ENCODE results near the gene LRIG1.

The LRIG1 gene

GRCh38 chr3:66406831-66407610, 93.8 kb downstream of the LRIG1 start:
- in situ Hi-C loops (cut with MboI; ENCODE audit: low sequenced_read_pairs) = no loop called here

DNA sequence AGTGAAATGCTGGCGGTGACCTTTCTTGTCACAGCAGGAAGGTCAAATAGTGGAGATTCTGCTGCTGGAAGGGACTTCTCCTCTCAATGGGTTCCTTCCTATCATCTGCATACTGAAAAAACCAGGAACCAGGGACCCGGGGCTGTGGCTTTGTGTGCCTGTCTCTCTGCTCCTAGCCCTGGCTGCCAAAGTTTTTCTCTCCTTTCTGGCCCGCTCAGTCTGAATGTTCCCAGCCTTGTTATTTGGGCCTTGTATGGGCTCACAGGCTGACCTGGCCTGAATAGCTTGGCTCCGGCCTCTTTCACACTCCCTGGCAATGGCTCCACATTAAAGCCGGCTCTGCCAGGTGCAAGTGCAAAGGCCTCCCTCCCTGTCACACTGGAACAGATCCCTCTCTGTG, 94.7 kb downstream of the LRIG1 start:
- in situ Hi-C loops (cut with MboI; ENCODE audit: low sequenced_read_pairs) = no loop called here

GRCh38 chr3:66405701-66406091, 95.1 kb downstream of the LRIG1 start:
- in situ Hi-C loops (cut with MboI; ENCODE audit: low sequenced_read_pairs) = no loop called here

DNA sequence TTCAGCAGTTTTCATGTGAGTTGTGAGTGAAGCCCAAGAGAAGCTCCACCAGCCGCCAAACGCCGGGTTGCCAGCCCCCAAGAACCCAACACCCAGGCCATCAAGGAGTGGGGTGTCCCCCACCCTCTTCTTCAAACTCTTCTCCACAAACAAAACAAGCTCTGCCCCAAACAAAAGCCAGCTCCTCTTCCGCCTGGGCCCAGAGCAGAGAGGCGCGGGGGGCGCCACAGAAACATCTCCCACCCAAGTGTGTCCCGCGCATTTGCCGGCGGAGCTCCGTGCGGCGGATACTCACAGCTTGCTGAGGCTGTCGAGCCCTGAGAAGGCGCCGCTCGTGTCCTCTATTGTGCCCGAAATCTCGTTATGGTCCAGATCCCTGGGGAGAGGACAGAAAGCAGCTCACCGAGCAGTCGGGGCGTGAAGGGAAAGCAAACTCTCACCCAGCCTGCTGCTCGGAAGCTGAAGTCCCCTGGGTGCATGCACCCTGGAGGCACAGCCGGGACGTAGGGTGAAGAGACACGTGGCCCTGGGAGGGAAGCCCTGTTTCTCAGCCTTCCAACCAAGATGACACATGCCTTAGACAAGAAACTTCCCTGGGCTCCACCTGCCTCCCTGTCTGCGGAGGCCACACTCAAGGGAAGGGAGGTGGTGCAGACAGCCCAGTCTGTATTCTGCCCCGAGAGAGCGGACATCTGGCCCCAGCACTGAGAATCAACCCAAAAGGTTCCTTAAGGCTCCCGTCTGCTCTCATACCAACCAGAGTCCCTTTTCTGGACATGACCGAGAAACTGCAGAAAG, 95.7 kb downstream of the LRIG1 start:
- in situ Hi-C loops (cut with MboI; ENCODE audit: low sequenced_read_pairs) = no loop called here

- in situ Hi-C loops (cut with MboI; ENCODE audit: low sequenced_read_pairs) = no loop called here
These were observed 96.6 kb downstream of the LRIG1 start for GRCh38 chr3:66404197-66404596.

GRCh38 chr3:66403323-66403990, 97.4 kb downstream of the LRIG1 start:
- in situ Hi-C loops (cut with MboI; ENCODE audit: low sequenced_read_pairs) = no loop called here

GRCh38 chr3:66402596-66403290, 98.1 kb downstream of the LRIG1 start:
- in situ Hi-C loops (cut with MboI; ENCODE audit: low sequenced_read_pairs) = no loop called here

DNA sequence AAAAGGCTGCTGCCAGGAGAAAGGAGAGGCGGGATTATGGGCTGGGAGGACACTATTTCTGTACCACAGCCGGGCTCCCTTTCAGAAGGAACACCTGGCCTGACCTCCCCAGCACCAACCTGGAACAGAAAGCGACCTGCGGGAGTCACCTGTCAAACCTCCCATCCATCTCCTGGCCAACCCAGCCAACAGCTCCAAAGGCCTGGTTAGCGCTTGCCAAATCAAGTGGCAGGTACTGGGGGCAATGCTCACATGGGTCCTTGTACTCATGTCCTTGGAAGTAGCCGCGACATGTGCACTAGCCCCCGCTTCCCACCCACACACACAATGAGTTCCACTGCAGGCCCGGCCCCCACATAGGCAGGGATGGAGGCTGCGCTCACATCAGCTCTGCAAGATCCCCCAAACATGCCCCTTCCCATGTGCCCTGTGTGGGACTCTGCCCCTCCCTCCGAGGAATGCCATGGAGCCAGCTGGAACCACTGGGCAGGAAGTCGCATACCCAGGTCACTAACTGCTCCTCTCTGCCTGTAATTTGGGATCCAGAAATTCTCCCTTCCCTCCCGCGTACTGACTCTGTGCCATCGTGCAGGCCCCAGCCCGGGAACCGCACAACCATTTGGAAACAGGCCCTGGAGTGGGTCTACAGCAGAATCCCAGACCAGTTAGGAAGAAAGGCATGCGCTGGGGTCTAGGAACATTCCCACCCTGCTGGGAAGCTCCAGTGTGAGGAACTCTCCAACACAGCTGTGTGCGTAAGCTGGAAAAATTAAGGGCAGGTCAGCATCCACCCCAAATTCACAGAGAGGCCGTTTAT, 98.9 kb downstream of the LRIG1 start:
- in situ Hi-C loops (cut with MboI; ENCODE audit: low sequenced_read_pairs) = no loop called here

DNA sequence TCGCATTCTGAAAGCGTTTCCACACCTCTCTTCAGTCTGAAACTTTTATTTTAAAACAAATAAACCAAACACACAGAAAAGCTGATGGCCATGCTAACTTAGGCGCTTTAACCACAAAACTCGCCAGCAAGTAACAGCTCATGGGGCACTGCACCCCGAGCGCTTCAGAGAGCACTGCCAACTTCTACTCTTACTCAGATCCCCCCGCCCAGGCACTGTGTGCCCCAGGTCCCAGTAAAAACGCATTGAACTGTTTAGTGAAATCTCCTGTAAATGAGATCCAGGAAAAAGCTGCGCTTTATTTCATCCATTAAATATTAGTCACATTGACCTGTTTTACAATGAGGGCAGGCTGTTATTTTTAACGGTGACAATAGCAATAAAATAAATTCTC, 99.7 kb downstream of the LRIG1 start:
- in situ Hi-C loops (cut with MboI; ENCODE audit: low sequenced_read_pairs) = no loop called here

DNA sequence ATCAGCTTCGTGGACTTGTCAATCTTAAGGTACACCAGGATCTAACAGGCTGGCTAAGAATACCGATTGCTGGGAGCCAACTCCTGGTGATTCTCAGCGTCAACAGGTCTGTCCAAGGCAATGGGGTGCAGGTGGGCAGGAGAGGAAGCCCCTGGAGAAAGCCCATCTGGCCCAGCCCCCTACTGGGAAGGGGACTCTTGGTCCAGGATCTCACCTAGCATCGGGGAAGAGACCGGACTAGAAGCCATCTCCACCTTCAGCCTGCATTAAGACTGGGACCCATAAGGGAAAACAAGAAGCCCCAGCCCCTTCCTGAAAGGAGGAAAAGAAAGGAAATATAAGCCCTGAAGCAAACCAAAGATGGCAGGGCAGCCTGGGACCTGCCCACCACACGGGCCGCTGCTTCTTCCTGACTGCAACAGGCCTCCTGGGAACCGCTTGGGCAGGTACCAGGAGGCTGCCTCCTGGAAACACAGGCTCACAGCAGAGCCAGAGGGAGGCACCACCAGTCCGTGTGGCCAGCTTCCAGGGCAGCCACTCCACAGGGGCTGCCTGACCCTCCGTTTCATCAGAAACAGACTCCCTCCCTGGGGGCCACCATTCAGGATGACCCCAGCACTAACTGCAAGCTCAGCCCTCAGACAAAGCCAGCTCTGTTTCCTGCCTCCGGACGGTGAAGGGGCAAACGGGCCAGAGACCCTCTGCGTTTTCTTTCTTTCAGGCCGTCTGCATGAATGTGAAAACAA, 100.2 kb downstream of the LRIG1 start:
- in situ Hi-C loops (cut with MboI; ENCODE audit: low sequenced_read_pairs) = no loop called here

DNA sequence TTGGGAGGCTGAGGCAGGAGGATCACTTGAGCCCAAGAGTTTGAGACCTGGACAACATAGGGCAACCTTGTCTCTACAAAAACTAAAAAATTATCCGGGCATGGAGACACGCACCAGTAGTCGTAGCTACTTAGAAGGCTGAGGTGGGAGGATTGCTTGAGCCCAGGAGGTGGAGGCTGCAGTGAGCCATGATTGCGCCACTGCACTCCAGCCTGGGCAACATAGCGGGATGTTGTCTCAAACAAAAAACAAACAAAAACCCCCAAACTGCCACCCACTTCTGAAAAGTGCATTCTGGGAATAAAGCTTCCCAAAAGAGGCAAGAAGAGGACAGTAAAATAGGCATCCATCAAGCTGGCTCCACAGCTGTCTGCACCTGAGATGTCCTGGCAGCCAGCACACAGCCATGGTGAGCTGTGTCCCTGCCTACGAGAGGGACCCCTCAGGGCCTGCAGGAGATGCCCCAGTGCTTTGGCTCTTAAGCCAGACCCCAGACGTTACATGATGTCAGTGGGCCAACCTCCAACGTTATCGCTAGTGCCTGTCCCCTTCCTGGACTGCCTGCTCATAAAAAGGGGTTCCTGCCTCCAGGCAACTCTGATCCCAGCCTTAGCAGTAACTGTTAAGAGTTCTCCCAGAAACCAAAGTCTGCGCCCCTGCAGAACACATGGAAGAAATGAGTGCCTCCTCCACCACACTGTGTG, 101.1 kb downstream of the LRIG1 start:
- in situ Hi-C loops (cut with MboI; ENCODE audit: low sequenced_read_pairs) = no loop called here

GRCh38 chr3:66398228-66399025, 102.4 kb downstream of the LRIG1 start:
- in situ Hi-C loops (cut with MboI; ENCODE audit: low sequenced_read_pairs) = no loop called here

DNA sequence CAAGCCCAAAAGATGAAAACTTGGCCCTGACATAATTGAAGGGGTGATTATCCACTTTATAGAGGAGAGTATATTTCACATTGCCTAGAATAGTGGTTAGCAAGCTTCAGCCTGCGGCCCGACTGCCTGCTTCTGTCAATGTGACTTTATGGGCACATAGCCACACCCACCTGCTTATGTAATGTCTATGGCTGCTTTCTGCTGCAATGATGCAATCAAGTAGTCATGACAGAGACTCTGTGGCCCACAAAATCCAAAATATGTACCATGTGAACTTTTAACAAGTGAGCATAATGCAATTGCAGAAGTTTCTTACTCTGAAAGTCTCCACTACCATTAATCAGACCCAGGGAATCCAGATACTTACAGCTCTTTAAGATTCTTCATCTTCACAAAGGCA, 103.1 kb downstream of the LRIG1 start:
- in situ Hi-C loops (cut with MboI; ENCODE audit: low sequenced_read_pairs) = no loop called here

DNA sequence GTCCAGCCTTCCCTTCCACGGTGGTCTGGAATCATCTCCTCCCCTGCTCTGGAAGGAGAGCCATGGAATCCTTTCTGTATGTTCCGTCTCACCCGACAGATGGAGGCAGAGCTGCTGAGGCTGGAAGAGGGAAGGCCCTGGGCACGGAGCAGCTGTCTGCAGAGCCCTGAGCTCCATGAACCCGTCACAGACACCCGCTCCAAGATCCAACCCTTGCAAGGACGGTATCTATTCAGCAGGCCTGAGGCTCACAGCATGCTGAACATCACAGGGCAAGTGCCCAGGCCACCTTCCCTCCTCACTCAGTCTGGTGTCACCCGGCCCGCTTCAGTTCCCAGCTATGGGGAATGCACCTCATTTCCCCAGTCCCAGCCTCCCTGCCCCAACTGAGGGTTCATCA, 103.9 kb downstream of the LRIG1 start:
- in situ Hi-C loops (cut with MboI; ENCODE audit: low sequenced_read_pairs) = no loop called here

GRCh38 chr3:66396161-66396760, 104.6 kb downstream of the LRIG1 start:
- in situ Hi-C loops (cut with MboI; ENCODE audit: low sequenced_read_pairs) = no loop called here

GRCh38 chr3:66395635-66396034, 105.2 kb downstream of the LRIG1 start:
- in situ Hi-C loops (cut with MboI; ENCODE audit: low sequenced_read_pairs) = no loop called here

- in situ Hi-C loops (cut with MboI; ENCODE audit: low sequenced_read_pairs) = no loop called here
These were observed 106.0 kb downstream of the LRIG1 start for GRCh38 chr3:66394753-66395249.

Data from HL-60/S4 treated with retinoic acid at 250 ng/mL for 4 days and 3 days (cell line).